ENCODE measurements around the gene RHOXF2.
"Not testable (repeated sequence)": the region's sequence is repeated elsewhere in the genome, so short reads cannot be mapped to it uniquely, and the experiment has no call there.

The RHOXF2 gene, protein sequence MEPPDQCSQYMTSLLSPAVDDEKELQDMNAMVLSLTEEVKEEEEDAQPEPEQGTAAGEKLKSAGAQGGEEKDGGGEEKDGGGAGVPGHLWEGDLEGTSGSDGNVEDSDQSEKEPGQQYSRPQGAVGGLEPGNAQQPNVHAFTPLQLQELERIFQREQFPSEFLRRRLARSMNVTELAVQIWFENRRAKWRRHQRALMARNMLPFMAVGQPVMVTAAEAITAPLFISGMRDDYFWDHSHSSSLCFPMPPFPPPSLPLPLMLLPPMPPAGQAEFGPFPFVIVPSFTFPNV

DNA sequence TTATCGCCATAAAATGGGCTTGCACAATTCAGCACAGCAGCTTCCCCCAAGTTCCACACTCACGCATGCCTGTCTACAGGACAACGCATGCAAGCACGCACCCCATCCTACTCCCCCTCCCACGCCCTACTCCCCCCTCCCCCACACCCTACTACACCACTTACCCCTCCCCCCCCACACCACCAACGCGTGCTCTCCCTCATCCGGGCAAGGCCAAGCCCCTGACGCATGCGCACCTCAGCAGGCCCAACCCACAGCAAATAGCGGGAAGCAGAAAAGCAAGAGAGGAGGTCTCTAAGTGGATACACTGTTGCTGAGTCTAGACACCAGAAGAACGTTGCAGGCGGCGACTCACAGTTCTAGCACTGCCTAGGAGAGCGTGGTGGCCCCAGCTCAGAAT lies at the start of gene RHOXF2:
Gene RHOXF2 (plus strand): TSS at position 301 of the 400 bp plus-strand sequence. CDS start 138 bp downstream, outside the sequence.
- not testable (repeated sequence) for DNase-seq (ENCODE audit: low spot score)

DNA sequence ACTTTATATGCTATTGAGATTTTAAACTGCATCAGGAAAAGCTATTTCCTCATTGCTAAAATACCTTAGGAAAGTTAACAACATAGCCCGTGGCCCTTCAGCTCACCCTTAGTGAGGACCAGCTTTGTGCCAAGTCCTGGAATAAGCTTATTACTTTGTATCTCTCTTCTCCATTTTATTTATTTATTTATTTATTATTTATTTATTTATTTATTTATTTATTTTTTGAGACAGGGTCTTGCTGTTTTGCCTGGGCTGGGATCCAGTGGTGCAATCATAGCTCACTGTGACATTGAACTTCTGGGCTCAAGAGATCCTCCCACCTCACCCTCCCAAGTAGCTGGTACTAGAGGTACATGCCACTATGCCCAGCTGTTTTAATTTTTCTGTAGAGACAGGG lies 49.0 kb upstream of the RHOXF2 start:
- DNase-seq (ENCODE audit: low spot score) = no peak

DNA sequence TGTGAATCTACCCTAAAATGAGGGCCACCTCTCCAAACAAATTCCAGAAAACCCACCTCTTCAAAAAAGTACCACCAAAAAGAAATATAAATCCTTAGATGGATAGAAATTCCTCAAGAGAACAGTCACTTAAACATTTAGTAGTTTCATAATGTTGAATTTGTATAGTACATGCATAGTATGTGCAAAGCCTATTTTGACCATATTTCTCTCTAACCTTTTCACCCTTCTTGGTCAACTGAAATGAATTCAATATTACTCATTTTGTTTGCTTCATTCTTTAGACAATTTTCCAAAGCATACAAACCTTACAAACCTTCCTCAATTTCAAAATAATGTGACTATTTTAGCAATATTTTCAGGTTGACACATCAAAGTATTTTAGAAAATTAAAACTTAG lies 46.8 kb upstream of the RHOXF2 start:
- no peak for DNase-seq (ENCODE audit: low spot score)

DNA sequence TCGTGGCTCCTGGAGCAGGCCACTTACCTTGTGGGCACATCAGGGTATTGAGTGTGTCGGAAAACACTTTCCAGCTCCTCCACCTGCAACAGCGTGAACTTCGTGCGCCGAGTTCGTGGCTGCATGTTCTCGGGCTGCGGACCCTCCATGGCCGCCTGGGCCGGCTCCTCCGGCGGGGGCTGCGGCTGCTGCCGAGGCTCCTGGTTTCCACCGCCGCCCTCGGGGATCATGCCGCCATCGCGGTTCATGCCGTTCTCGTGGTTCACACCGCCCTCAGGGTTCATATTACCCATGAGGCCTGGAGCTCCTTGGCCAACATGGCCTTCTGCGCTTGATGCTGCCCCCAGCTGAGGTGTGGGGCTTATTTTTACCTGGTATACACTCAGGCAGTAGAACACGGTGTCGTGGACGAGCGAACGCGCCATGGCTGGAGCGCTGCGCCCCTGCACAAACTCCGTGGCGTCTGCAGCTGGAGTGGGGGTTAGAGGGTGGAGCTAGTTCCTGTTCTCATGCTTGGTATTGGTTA lies 42.9 kb upstream of the RHOXF2 start, which contains the start of gene RHOXF1:
Gene RHOXF1 (minus strand): TSS at position 476 of the 526 bp plus-strand sequence. CDS start 51 bp downstream, at position 425.
- DNase-seq (ENCODE audit: low spot score) = no peak

DNA sequence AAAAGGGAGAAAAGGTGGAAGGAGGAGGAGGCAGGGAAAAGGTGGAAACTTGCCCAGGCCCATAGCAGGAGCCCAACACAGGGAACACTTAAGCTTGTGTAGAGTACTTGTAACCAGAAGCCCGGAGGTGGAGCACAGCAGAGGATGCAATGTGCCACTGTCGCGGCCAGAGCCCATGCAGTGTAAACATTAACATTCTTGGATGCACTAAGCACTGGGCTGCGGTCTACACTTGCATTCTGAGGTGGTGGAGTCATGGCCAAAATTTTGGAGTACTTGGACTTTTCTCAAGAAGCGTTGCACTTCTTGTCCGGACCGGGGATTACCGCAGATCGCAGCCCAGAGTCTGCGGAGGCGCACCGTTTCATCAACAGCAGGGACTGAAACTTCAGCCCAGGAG lies 38.2 kb upstream of the RHOXF2 start:
- no peak for DNase-seq (ENCODE audit: low spot score)

DNA sequence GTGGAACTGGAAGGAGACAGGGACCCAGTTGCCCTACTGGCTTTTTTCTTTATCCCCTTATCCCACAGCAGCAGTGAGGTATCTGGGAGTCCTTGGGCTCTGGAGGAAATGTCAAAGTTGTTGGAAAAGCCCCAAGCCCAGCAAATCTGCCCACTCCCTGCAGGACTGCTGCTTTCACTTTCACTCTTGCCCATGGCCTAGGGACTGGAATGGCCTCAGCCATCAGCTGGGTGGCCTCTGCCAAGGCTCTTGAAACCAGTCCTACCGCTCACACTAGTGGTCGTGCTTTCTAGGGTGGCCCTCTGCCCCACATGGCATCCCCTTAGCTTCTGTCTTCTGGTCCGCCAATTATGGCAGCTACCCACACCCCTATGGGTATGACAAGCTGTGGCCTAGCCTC lies 33.0 kb upstream of the RHOXF2 start:
- no peak for DNase-seq (ENCODE audit: low spot score)

DNA sequence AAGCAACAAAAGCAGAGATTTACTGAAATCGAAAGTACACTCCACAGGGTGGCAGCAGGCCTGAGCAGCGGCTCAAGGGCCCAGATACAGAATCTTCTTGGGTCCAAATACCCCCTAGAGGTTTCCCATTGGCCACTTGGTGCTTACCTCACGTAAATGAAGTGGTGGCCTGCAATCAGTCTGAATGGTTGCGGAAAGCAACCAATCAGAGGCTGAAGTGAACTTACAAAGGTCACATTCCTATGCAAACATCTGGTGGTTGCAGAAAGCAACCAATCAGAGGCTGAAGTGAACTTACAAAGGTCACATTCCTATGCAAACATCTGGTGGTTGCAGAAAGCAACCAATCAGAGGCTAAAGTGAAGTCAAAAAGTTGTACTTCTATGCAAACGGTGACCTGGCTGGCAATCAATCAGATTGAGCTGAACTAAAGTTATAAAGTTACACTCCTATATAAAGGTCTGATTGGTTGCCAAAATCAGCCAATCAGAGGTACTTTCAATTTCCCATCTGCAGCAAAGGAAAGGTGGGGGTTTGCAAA lies 30.0 kb upstream of the RHOXF2 start:
- not testable (repeated sequence) for DNase-seq (ENCODE audit: low spot score)

DNA sequence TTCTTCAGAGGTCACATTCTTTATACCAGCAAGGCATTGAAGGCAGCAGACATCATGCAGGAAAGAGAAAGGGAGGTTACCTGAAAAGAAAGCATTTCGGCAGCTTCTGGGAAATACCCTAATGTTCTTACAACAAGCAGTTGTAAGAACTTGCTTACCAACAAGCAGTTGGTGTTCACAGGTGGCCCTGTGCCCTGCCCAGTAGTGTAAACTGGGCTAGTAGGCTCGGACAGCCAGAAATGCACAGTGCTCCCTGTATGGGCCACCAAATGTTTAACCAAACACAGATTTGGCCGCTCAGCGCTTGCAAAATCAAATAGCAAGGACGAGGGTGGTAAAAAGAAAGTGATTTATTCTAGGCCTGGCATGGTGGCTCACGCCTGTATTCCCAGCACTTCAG lies 22.3 kb upstream of the RHOXF2 start:
- DNase-seq (ENCODE audit: low spot score) = no peak

DNA sequence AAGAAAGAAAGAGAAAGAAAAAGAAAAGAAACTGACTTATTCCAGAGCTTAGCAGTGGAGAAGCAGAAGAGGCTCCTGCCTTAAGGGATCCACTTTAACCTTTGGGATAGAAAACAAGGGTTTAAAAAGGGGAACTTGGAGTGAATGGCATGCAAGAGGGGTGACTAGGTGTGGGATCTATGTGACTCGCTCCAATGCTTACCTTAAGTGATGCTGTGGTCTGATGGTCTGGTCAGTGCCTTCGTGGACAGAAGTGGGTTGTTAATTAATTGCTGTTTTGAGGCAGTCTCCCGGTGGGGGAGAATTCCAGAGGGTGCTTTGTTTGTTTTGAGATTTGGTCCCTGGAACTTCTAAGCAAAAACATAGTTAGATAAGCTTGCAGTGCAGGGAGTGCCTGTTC lies 21.6 kb upstream of the RHOXF2 start:
- no peak for DNase-seq (ENCODE audit: low spot score)

DNA sequence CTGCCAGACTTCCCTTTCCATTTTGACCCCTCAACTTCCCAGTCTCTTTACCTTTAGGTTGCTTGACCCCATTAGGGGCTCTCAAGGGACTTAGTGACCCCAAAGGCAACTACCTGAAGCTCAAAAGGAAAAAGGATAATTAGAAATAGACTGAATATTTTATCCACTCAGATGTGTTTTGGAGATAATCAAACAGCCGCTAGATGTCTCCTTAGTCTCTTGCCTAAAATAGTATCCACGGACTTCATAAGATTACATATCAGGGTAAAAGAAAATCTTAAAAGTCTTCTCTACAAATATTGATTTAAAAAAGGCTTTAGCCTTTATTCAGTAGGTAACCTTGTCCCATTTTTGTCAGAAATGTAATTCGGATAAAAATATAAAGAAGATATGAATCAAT lies 21.0 kb upstream of the RHOXF2 start:
- DNase-seq (ENCODE audit: low spot score) = no peak

DNA sequence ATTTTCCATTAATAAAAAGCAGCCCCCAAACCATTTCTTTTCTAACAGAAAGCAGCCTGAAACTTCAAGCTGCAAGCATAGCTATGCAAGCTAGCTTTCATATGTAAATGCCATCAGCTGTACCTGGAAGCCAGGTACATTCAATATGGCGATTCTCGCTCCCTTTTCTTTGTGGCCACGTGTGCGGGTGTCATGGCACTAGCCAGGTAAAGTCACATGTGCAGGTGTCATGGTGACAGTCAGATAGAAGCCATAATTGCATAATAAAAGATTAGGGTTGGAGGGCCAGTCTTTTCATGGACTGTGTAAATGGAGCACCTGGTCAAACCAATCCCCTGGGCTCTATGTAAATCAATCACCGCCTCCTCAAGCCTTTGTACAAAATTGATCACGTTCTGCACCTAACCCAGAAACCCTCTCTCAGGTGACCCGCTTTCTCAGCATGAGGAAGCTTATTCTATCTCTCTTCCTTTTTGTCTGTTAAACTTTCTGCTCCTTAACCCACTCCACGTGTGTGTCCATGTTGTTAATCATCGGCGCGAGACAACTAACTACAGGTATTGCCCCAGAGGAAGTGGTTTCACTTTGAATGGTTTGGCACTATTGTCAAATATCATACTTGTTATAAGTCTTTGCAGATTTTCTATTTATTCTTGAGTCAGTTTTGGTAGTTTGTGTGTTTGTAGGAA lies 18.0 kb upstream of the RHOXF2 start:
- no peak for DNase-seq (ENCODE audit: low spot score)

DNA sequence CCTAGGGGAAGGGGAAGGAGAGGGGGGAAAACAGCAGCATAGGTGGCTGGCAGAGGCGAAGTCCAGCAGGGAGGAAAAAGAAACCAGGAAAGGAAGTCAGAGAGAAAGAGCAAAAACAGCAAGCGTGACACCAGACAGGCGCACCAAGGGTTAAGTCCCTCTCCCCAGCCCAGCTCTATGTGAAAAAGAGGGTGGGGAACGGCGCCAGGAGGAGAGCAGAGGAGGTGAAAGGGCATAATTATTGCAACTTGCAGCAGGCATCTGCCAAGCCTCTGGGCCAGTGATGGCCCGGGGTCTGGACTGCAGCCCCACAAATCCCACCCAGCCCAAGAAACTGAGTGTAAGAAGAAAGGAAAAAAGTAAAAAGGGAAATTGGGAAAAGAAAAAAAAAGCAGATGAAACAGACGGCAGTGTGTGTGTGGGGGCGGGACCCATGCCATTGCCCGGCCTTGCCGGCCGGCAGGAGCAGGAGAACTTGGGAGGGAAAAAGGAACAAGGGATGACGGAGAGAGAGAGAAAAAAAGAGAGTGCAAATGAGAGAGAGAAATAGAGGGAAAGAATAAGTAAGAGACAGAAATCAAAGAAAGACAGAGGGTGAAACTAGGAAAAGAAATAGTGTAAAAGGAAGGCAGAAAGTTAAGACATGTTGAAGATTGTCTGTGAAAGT lies 14.1 kb upstream of the RHOXF2 start:
- DNase-seq (ENCODE audit: low spot score) = no peak

DNA sequence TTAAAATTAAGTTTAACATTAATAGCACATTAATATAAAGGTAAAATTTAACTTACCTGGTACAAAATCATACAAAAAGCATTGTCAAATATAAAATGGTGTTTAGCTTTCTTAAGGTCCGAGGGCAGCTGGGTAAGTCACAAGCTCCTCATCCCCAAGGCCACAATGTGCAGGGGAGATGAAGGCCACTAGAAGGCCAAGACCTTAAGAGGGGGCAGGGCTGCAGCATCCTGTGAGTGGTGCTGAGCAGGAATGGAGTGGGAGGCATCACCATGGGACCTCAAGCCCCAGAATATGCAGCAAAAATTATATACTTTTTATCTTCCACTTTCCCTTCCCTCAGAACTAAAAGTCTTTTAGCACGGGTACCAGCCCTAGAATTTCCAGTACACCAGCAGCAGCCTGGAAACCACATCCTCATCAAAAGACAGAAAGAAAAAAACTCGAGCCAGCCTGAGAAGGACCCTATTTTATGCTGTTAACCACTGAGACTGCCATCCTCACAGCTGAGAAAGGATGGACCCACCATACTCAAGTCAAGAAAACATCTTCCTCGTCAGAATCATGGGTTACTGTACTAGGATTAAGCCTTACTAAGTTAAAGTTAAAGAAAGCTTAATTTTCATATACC lies 13.0 kb upstream of the RHOXF2 start:
- DNase-seq (ENCODE audit: low spot score) = no peak

DNA sequence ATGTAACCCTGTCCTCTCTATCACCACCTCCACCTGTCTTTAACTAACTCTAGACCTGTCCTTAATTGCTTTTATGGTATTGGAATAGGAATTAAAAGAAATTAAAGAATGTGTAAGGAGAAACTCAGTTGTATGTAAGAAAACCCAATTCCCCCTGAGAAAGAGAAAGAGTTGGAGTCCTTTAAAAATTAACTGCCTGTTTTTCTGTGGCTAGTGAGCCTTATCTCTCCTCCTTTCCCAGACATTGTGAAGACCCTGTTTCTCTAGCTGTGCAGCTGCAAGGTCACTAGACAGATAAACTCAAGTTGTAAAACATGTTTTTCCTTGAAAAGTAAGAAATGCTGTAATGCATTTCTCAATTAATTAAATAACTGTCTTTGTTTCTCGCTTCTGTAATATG lies 12.1 kb upstream of the RHOXF2 start:
- not testable (repeated sequence) for DNase-seq (ENCODE audit: low spot score)

DNA sequence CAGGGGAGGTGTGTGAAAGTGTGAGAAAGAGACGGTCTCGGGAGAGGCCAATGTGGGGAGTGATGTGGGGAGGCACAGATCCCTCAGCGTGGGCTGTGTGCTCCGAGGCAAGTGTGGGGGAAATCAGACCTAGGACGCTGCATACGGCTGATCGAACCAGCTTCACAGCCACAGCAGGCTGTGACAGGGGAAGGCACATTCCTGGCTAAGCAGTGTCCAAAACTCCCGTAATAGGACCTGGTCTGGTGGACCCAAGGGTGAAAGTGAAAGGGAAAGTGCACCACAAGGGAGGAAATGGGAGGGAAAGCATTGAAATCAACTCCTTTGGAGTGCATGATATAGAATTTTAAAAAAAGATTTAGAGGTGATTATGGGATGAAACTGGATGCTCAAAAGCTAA lies 10.9 kb upstream of the RHOXF2 start:
- DNase-seq (ENCODE audit: low spot score) = no peak

DNA sequence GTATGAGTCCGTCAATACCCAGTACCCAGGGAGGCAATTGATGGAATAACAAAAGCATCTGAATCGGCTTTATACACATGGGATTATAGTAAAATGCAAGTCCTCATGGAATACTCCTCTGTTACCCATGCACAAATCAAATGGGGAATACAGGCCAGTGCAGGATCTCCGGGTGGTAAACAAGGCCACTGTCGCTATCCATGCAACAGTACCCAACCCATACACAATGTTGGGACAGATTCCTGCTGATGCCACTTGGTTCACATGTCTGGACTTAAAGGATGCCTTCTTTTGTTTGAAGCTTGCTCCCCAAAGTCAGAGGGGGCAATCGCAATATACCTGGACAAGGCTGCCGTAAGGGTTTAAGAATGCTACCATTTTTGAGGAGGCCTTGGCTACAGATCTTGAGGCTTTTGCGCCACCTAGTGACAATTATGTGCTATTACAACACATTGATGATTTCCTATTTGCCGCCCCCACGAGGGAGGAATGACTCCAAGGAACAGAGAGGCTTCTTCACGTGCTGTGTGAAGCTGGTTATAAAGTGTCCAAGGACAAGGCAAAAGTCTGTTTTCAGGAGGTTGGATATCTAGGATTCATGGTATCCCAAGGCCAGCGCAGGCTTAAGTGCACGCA lies 8.2 kb upstream of the RHOXF2 start:
- not testable (repeated sequence) for DNase-seq (ENCODE audit: low spot score)

DNA sequence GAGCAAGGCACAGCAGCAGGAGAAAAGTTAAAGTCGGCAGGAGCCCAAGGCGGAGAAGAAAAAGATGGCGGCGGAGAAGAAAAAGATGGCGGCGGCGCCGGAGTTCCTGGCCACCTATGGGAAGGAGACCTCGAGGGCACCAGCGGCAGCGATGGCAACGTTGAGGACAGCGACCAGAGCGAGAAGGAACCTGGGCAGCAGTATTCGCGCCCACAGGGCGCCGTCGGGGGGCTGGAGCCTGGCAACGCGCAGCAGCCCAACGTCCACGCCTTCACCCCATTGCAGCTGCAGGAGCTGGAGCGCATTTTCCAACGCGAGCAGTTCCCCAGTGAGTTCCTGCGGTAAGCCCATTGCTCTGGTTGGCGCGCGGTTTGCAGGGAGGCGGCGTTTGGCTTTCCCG lies 673 bp downstream of the RHOXF2 start:
- not testable (repeated sequence) for DNase-seq (ENCODE audit: low spot score)

DNA sequence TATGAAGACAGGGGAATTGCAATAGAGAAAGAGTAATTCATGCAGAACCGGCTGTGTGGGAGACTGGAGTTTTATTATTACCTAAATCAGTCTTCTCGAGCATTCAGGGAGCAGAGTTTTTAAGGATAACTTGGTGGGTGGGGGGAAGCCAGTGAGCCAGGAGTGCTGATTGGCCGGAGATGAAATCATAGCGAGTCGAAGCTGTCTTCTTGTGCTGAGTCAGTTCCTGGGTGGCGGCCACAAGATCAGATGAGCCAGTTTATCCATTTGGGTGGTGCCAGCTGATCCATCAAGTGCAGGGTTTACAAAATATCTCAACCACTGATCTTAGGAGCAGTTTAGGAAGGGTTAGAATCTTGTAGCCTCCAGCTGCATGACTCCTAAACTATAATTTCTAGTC lies 34.8 kb downstream of the RHOXF2 start:
- DNase-seq (ENCODE audit: low spot score) = not testable (repeated sequence)

DNA sequence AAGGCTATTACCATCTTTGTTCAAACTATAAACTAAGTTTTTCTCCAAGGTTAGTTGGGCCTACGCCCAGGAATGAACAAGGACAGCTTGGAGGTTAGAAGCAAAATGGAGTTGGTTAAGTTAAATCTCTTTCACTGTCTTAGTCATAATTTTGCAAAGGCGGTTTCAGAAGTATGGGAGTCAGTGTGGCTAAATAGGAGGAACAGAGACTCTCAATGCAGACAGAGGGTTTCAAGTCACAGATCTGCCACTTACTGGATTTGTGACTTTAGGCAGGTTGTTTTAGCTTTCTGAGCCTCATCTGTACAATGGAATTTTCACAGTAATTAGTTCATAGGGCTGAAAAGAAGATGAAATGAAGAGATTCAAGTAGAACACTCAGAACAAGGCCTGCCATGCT lies 35.3 kb downstream of the RHOXF2 start:
- DNase-seq (ENCODE audit: low spot score) = not testable (repeated sequence)

DNA sequence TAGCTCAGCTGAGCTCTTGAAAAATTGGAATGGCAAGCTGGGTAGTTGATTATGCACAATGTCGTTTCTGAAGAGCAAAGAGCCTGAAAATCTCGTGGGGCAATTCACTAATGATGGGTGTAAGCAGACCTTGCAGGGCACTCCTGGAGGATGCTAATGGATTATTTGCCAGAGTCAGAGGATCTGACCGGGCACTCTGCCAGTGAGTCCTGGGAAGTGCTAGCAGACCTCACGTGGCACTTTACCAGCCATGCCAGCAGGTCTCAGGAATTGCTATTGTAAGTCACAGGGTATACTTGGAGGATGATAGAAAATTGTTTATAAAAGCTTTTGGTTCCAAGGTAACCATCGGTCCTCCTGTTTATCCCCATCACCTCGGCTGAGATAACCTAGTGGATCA lies 37.4 kb downstream of the RHOXF2 start:
- DNase-seq (ENCODE audit: low spot score) = not testable (repeated sequence)

DNA sequence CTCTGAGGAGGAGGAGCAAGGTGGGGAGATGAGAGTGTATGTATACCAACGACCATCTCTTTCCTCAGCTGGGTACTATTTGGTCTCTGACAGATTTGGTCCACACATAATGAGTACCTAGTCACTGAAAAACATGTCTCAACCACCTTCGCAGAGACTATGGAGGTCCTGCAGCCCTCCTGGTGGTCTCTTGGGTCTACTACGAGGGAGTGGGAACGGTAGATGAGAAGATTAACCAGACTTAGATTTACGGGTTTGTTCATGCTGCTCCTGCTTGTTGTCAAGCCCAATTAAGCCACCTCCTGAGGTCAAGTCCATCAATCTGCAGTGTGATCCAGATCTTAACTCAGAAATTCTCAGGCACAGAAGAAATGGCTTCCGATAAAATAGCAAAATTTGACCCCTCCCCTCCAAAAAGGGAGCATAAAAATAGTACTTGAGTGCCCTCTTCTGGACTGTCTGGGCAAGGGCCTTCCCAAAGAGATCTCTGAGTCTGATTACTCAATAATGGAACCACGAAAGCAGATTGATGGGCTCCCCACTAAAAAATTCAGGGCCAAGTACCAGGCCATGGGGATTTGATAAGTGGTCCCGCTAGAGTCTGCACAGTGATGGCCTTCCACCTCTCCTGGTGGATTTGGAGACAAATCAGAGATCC lies 38.3 kb downstream of the RHOXF2 start:
- DNase-seq (ENCODE audit: low spot score) = not testable (repeated sequence)

All from iPS-NIHi11 (cell line).